OCI-LY3 (cell line): ENCODE results near the gene NR3C2.

Experiments used
- CTCF ChIP-seq: fragments of 200-600, 300-600 bp; sonication (generic); IDR thresholded peaks from 2 replicates; pipeline ENCODE4 v1.5.1; 2014; ENCODE audit warnings: antibody characterized with exemption, low read length, low read depth
- EZH2phosphoT487 ChIP-seq: fragments of 200-600 bp; shearing (Covaris generic); IDR thresholded peaks from 2 replicates; pipeline ENCODE4 v1.6.1; 2018; ENCODE audit warnings: antibody characterized with exemption, mixed run types, low read depth

- TF ChIP-seq CTCF (no peak), EZH2phosphoT487 (no peak)
Measured at GRCh38 chr4:148078061-148078460, 364.2 kb downstream of the NR3C2 start.
